ENCODE data around the gene CLDN24. TPM values are rescaled to one million over a fixed set of nuclear protein-coding genes. Genes with fewer than 3 reads are reported as not detected.
"Not testable (repeated sequence)": the region's sequence is repeated elsewhere in the genome, so short reads cannot be mapped to it uniquely, and the experiment has no call there.

The CLDN24 gene
- total RNA-seq, 6 donors from 2014 or later = not detected

DNA sequence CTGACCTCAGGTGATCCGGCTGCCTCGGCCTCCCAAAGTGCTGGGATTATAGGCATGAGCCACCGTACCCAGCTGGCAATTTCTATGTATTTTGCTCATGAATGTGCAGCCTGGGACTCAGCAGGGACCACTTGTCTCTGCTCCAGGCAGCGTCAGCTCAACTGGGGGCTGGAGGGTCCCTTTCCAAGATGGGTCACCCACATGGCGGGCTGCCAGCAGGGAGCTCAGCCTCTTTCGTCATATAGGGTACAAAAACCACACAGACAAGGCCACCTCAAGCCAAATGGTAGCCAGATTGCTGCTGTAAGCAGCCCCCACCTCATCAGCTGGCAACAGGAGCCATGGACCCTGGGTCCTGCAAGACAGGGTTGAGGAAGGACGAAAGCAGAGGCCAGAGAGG, 2.4 kb upstream of the CLDN24 start:
- 85 to 94% methylated on average over 7 of the region's 7 CpGs for WGBS, 2 donors
- DNase-seq = no peak
- H3K4me1 ChIP-seq = peaks cover 0 to 4% (median 0%) of the 10 kb centered on the region in 4 donors
- H3K4me3 ChIP-seq = no peak overlapping the region
- H3K27me3 ChIP-seq = no peaks in the 10 kb centered on the region
- ATAC-seq (ENCODE audit: low FRiP score in 2 of 2) = no peak
- H3K27ac ChIP-seq = no peak overlapping the region
- TF ChIP-seq, protein P1, sequence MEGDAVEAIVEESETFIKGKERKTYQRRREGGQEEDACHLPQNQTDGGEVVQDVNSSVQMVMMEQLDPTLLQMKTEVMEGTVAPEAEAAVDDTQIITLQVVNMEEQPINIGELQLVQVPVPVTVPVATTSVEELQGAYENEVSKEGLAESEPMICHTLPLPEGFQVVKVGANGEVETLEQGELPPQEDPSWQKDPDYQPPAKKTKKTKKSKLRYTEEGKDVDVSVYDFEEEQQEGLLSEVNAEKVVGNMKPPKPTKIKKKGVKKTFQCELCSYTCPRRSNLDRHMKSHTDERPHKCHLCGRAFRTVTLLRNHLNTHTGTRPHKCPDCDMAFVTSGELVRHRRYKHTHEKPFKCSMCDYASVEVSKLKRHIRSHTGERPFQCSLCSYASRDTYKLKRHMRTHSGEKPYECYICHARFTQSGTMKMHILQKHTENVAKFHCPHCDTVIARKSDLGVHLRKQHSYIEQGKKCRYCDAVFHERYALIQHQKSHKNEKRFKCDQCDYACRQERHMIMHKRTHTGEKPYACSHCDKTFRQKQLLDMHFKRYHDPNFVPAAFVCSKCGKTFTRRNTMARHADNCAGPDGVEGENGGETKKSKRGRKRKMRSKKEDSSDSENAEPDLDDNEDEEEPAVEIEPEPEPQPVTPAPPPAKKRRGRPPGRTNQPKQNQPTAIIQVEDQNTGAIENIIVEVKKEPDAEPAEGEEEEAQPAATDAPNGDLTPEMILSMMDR (IDR thresholded peaks at IDR 0.05) = no peak
- no peak for TF ChIP-seq POLR2AphosphoS5 (IDR thresholded peaks at IDR 0.05)
- TF ChIP-seq POLR2A (IDR thresholded peaks at IDR 0.05) = no peak
- TF ChIP-seq EP300 (IDR thresholded peaks at IDR 0.05) = no peak
- H3K9me3 ChIP-seq = no peaks in the 10 kb centered on the region
- no peaks in the 10 kb centered on the region for H3K36me3 ChIP-seq

DNA sequence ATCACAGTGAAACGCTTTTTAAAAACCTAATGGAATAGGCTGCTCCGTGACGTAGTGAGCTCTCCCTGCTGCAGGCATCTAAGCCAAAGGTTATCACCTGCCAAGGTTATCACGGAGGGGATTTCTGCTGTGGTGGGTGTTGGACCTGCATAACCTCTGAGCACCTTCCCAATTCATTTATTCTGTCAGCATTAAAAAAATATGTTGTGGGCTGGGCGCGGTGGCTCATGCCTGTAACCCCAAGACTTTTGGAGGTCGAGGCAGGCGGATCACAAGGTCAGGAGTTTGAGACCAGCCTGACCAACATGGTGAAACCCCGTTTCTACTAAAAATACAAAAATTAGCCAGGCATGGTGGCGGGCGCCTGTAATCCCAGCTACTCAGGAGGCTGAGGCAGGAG, 1.8 kb upstream of the CLDN24 start:
- H3K9me3 ChIP-seq; DNase-seq; H3K4me3 ChIP-seq; H3K27ac ChIP-seq; ATAC-seq (ENCODE audit: low FRiP score in 2 of 2); H3K4me1 ChIP-seq; H3K36me3 ChIP-seq; H3K27me3 ChIP-seq: not testable (repeated sequence)
- 95% methylated on average over 11 of the region's 11 CpGs for WGBS, 2 donors

DNA sequence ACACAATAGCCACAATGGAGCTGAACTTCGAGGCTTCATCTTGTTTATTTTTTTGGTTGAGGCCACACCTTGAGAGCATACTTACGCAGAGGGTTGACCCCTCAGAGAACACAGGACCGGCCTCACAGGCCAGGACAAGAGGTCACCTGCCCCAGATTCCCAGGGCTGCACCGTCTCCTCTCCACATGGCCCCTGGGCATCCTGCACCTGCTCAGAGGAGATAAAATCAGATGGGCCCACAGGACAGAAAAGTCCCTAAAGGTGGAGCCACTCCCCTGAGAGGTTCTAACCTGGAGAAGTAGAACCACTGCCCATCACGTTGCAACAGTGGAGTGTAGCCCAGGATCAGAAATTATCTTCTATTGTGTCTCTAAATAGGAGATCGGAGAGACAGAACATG, 1.1 kb upstream of the CLDN24 start:
- Histone ChIP-seq H3K27me3 (no peaks in the 10 kb centered on the region), H3K27ac (no peak overlapping the region), H3K36me3 (peaks cover 0 to 4% (median 0%) of the 10 kb centered on the region in 4 donors), H3K4me1 (peaks cover 0 to 4% (median 0%) of the 10 kb centered on the region in 4 donors), H3K4me3 (no peak overlapping the region), H3K9me3 (no peaks in the 10 kb centered on the region)
- ATAC-seq (ENCODE audit: low FRiP score in 2 of 2) (no peak), DNase-seq (no peak)
- WGBS, 2 donors = 85 to 87% methylated on average over 6 of the region's 6 CpGs
- TF ChIP-seq, protein P1 (IDR thresholded peaks at IDR 0.05) = no peak
- TF ChIP-seq POLR2AphosphoS5 (IDR thresholded peaks at IDR 0.05) (no peak), POLR2A (IDR thresholded peaks at IDR 0.05) (no peak), EP300 (IDR thresholded peaks at IDR 0.05) (no peak)

GRCh38 chr4:183321516-183321915, 710 bp downstream of the CLDN24 start:
- no peaks in the 10 kb centered on the region for H3K27me3 ChIP-seq
- DNase-seq (no peak), ATAC-seq (ENCODE audit: low FRiP score in 2 of 2) (no peak)
- H3K27ac ChIP-seq = no peak overlapping the region
- H3K4me3 ChIP-seq = no peak overlapping the region
- WGBS, 2 donors = 94 to 97% methylated on average over 5 of the region's 5 CpGs
- no peaks in the 10 kb centered on the region for H3K9me3 ChIP-seq
- TF ChIP-seq, protein P1 (IDR thresholded peaks at IDR 0.05) = no peak
- TF ChIP-seq EP300 (IDR thresholded peaks at IDR 0.05) (no peak), POLR2AphosphoS5 (IDR thresholded peaks at IDR 0.05) (no peak), POLR2A (IDR thresholded peaks at IDR 0.05) (no peak)
- peaks cover 0 to 4% (median 0%) of the 10 kb centered on the region in 4 donors for H3K36me3 ChIP-seq
- peaks cover 0 to 4% (median 0%) of the 10 kb centered on the region in 4 donors for H3K4me1 ChIP-seq

DNA sequence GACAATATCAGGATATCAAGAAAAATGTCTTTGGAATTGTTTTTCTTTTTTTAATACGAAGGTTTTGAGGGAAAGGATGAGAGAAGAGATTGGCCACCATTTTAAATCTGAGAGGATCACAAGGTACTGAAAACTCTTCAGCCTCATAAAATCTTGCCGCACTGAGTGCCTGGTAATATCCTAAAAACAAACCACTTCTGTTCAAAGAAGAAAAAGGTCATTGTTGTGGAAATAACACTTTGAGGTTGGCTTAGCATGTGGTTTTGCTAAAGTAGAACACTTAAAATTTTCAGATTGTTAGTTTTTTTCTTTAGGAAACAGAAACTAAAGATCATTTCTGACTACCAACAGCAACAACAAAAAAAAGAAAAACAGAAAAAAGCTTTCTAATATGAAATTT, 1.1 kb downstream of the CLDN24 start:
- peaks cover 0 to 8% (median 0%) of the 10 kb centered on the region in 4 donors for H3K36me3 ChIP-seq
- no peak for ATAC-seq (ENCODE audit: low FRiP score in 2 of 2)
- H3K27ac ChIP-seq = no peak overlapping the region
- no peaks in the 10 kb centered on the region for H3K9me3 ChIP-seq
- TF ChIP-seq EP300 (IDR thresholded peaks at IDR 0.05) = no peak
- WGBS, 2 donors = 49 to 60% methylated on average over 2 of the region's 2 CpGs
- H3K27me3 ChIP-seq = no peaks in the 10 kb centered on the region
- DNase-seq = no peak
- H3K4me1 ChIP-seq = peaks cover 0 to 4% (median 0%) of the 10 kb centered on the region in 4 donors
- no peak overlapping the region for H3K4me3 ChIP-seq

DNA sequence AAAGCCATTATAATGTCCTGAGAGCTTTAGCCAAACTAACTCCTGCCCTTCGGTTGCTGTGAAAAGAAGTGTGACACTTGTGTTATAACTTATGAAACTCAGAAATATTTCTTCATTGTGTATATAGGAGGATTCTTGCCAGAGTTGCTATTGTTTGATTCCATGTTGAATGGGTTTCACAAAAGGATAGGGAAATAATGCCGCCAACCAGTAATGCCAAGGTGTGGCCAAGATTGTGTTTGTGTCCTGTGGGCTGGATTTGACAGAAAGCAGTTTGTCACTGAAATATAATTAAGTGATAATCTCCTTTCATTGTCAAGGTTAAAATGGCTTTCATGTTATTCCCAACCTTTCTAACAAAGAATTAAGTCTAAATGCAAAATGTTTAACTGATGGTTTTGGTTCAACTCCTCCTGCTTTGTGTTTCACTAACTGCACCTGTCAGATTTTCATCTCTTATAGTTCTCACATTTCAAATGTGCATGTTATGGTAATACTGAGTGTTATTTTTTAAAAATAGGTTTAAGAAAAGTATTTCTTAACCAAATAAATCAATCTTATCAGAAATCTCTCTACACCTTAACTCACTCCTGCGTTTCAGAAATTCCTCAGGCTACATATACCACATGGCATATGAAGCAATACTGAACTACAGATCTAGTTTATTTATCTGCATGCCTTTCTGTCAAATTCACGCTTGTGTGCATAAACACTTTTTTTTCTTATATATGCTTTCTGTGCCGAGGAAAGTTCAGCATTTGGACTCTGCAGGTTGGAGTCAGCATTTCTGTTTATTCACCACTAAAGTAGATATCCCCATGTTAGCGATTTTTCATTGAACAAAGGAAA, 1.8 kb downstream of the CLDN24 start, which contains the start of gene CLDN22:
TSS of gene CLDN22 (minus strand) at position 66 of the 849 bp plus-strand sequence. CDS start at position 8, 58 bp downstream.
- TF ChIP-seq, protein P1 (IDR thresholded peaks at IDR 0.05) = no peak
- TF ChIP-seq POLR2A (IDR thresholded peaks at IDR 0.05) = no peak
- TF ChIP-seq POLR2AphosphoS5 (IDR thresholded peaks at IDR 0.05) = no peak
- no peak for TF ChIP-seq EP300 (IDR thresholded peaks at IDR 0.05)
- H3K4me3 ChIP-seq = no peak within 1 kb of the TSS
- 55 to 63% methylated on average over 6 of the region's 6 CpGs for WGBS, 2 donors
- H3K27me3 ChIP-seq = no peaks in the 10 kb centered on the region
- H3K9me3 ChIP-seq = no peaks in the 10 kb centered on the region
- peaks cover 0 to 4% (median 0%) of the 10 kb centered on the region in 4 donors for H3K4me1 ChIP-seq
- ATAC-seq (ENCODE audit: low FRiP score in 2 of 2) = no peak
- peaks cover 0 to 14% (median under 1%) of the 10 kb centered on the region in 4 donors for H3K36me3 ChIP-seq
- no peak within 1 kb of the TSS for H3K27ac ChIP-seq
- DNase-seq = no peak

Measured in upper lobe of left lung (tissue), 6 donors.